Suprapubic skin (tissue), 4 donors: ENCODE results near the gene WSB1.

Experiments
- EP300 ChIP-seq: sonication (generic); formaldehyde crosslinking; IDR thresholded peaks from one replicate; pipeline ENCODE4 v1.6.1; 2017; ENCODE audit warnings: antibody characterized with exemption
- POLR2A ChIP-seq, 2 donors: fragments of 450-650 bp; IDR thresholded peaks; one replicate each; pipeline ENCODE4 v1.6.1; 2017; ENCODE audit warnings: antibody characterized with exemption in 2 of 2, mild to moderate bottlenecking in 2 of 2, moderate library complexity in 2 of 2
- POLR2AphosphoS5 ChIP-seq, 3 donors: sonication (generic); formaldehyde crosslinking; IDR thresholded peaks; one replicate each; pipeline ENCODE4 v1.6.1; 2017; ENCODE audit warnings: antibody characterized with exemption in 3 of 3
- TF ChIP-seq, protein P1 (sequence below), 2 donors: fragments of 200-600 bp in 1 of 2; fragments of 450-650 bp in 1 of 2; sonication (generic) in 1 of 2; IDR thresholded peaks; one replicate each; pipeline ENCODE4 v1.5.1; 2016 to 2019; ENCODE audit warnings: antibody characterized with exemption in 2 of 2, mild to moderate bottlenecking in 1 of 2, moderate library complexity in 1 of 2

GRCh38 chr17:27326585-27326984 is 32.7 kb downstream of the WSB1 start:
- TF ChIP-seq, protein P1, sequence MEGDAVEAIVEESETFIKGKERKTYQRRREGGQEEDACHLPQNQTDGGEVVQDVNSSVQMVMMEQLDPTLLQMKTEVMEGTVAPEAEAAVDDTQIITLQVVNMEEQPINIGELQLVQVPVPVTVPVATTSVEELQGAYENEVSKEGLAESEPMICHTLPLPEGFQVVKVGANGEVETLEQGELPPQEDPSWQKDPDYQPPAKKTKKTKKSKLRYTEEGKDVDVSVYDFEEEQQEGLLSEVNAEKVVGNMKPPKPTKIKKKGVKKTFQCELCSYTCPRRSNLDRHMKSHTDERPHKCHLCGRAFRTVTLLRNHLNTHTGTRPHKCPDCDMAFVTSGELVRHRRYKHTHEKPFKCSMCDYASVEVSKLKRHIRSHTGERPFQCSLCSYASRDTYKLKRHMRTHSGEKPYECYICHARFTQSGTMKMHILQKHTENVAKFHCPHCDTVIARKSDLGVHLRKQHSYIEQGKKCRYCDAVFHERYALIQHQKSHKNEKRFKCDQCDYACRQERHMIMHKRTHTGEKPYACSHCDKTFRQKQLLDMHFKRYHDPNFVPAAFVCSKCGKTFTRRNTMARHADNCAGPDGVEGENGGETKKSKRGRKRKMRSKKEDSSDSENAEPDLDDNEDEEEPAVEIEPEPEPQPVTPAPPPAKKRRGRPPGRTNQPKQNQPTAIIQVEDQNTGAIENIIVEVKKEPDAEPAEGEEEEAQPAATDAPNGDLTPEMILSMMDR (IDR thresholded peaks at IDR 0.05), result no peak
- TF ChIP-seq EP300 (no peak), POLR2AphosphoS5 (IDR thresholded peaks at IDR 0.05) (no peak), POLR2A (IDR thresholded peaks at IDR 0.05) (no peak)
